ENCODE measurements around the gene MEN1.

Gene MEN1

DNA sequence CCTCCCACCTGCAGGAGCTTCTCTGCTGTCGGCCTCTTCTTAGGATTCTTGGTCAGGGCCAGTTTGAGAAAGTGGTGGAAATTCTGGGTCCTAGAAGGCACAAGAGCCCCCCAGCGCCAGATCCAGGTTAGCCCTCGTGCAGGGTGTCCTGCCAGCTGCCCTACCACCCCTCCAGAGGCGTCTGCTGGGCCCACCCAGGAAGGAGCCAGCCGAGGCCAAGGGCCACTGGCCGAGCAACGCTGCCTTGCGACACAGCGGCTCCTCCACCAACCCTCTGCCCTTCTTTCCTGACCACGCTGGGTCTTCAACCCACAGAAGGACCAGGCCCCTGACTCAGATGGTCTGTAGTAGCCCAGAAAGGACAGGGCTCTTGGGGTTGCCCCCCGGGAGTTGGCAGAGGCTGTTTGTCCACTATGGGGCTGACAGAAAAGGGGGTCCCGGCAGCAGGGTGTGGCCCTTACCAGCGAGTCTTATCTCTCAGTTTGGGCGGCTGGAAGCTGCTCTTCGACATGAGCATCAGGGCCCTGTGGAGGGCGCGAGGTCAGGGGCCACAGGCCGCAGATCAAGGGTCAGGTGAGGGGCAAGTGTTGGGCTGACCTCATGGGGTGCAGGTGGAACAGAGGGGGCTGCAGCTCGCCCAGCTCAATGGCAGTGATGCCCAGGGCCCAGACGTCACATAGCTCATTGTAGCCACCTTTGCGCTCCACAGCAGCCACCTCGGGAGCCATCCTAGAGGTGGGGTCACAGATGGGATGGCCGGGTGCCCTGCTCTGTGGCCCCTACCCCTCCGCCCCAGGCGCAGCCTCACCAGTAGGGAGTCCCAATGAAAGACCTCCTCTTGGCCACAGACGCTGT is 9.8 kb downstream of the MEN1 start:
- peak; percentile 6 for DNase-seq

- DNase-seq, result peak; percentile 24
Measured at GRCh38 chr11:64799623-64800302, 10.6 kb downstream of the MEN1 start.

DNA sequence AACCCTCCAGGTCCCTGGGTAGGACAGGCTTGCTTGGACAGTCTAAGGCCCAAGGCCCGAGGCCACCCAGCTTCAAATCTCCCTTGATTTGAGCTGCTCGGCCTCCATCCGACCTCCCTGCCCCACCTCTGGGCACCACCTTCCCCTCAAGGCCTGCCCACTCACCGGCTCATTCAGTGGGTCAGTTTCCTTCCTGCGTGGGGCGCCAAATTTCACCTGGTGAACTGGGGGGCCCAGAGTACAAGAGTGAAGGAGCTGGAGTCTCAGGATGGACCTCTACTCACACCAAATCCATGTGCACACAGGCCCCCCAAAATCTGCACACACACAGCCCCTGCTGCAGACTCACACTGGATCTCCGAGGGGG is 11.1 kb downstream of the MEN1 start:
- no peak for DNase-seq

GRCh38 chr11:64796757-64797541 is 13.4 kb downstream of the MEN1 start:
- no peak for DNase-seq

- DNase-seq, result no peak
Measured at GRCh38 chr11:64796047-64796756, 14.1 kb downstream of the MEN1 start.

- no peak for DNase-seq
Measured at GRCh38 chr11:64794526-64794925, 15.8 kb downstream of the MEN1 start.

GRCh38 chr11:64793271-64794160 is 16.8 kb downstream of the MEN1 start:
- DNase-seq, result no peak

- DNase-seq, result no peak
Measured at GRCh38 chr11:64792482-64792881, 17.9 kb downstream of the MEN1 start.

- DNase-seq, result no peak
Measured at GRCh38 chr11:64791781-64792291, 18.5 kb downstream of the MEN1 start.

DNA sequence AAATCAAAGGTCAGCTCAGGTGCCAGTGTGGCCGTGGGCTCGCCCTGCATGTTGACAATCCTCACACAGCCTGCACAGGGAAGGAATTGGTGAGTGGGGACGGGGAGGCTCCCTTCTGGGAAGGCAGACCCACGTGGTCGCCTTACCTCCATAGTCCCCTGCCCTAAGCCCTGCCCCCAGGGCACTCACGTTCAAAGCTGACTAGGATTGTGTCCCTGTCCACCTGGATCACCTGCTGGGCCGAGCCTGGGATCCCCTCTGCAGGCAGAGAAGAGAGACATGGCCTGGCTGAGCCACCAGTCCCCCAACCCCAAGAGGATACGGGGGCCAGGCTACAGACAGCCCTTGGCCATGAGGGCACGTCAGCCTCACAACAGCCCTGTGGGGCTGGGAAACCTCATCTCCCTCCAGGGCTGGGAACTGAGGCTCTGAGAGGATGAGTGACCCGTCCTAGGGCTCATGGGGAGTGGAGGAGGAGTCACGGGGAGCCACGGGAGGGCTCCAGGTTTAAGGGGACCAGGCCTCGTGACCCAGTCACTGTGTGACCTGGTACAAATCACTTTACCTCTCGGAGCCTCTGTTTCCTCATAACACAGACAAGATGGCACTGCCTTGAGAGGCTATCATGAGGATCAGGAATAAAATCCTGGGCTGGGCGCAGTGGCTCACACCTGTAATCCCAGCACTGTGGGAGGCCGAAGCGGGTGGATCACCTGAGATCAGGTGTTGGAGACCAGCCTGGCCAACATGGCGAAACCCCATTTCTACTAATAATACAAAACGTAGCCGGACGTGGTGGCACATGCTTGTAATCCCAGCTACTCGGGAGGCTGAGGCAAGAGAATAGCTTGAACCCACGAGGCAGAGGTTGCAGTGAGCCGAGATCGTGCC is 19.9 kb downstream of the MEN1 start:
- no peak for DNase-seq

DNA sequence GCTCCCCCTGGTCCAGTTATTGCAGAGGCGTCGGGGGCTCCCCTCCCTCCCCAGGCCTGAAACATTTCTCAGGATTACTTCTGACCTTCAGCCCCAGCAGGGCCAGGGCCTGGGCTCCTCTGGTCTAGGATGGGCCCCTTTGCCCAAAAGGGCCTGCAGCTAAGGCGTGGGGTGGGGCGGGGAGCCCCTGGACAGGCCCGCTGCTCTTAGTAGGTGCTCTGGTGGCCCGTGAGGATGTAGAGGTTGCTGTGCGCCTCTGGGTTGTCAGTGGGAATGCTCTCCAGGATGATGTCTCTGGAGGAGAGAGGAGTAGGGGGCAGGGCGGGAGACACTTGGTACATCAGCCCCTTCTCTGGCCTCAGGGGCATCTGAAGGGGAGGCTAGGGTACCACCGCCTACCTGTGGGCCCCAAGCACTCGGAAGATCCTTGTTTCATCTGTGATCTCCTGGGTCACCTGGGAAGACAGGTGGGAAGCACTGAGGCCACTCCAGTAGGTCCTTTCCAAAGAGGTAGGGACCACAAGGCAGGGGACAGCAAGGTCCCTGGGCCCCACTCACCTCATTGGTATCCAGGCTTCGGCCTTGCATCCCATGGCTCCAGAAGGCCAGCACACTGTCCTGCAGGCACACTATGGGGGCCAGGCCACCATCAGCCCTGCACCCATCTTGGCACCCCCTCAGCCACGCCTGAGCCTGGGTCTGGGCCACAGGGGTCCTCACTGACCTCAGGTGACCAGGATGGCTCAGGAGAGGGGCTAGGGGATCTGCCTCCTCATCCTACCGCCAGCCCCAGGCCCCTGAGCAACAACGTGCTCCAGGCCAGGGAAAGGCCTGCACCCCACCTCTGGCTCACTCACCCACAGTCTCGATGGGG is 20.8 kb downstream of the MEN1 start:
- no peak for DNase-seq

- DNase-seq, result no peak
Measured at GRCh38 chr11:64788321-64789215, 21.8 kb downstream of the MEN1 start.

- DNase-seq, result peak; percentile 49
Measured at GRCh38 chr11:64787526-64788320, 22.6 kb downstream of the MEN1 start.

GRCh38 chr11:64786308-64786707 is 24.0 kb downstream of the MEN1 start:
- DNase-seq, result no peak

- no peak for DNase-seq
Measured at GRCh38 chr11:64784813-64785581, 25.4 kb downstream of the MEN1 start.

DNA sequence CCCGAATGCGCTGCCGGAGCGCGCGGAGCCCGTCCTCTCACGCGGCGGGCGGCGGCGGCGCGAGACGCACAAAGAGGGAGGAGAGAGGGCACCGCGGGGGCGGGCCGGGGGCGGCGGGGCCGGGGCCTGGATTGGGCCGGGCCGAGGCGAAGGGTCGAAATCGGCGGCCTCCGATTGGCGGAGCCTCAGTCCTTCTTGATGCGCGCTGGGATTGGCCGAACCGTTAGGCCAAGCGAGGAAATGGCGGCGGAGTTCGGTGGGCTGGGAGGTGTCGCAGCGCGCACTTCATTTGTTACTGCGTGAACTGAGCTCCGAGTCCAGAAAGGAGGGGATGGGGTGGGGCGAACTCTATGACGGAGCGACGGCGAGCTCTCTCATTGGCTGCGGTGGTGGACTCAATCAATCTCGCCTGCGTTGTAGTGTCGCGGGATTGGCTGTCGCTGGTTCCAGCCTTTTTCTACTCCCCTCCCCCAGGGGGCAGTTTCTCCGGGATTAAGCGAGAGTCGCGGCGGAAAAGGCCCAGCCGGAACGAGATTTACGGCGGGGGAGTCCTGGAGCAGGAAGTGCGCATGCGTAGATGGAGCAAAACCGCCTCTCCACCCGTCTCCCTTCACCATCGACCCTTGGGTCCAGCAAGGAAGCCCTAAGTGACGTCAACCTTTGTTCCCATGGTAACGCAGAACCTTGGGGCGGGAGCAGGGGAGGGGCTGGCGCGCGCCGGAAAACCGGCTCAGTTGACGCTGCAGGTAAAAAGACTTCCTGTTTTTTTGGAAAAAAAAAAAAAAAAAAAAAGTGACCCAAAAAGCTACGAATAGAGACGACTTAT is 31.7 kb downstream of the MEN1 start, which contains the start of gene SF1:
Gene SF1 (minus strand): TSS at position 70 of the 826 bp plus-strand sequence. CDS start 150 bp downstream, outside the sequence.
- peak; percentile 99 for DNase-seq
